Prostate gland (tissue), 2 donors: ENCODE results near the gene SPINK2.

ENCODE experiments used
- CTCF ChIP-seq, 4 experiments: fragments of 200-600 bp in 2 of 4; fragments of 450-650 bp in 2 of 4; sonication (generic) in 2 of 4; IDR thresholded peaks; 1 replicate in 3 of 4; 2 replicates in 1 of 4; pipeline ENCODE4 v1.5.1; 2016 to 2019; ENCODE audit warnings: antibody characterized with exemption in 4 of 4, mild to moderate bottlenecking in 2 of 4, moderate library complexity in 2 of 4
- POLR2A ChIP-seq: fragments of 450-650 bp; IDR thresholded peaks from one replicate; pipeline ENCODE4 v1.6.1; 2016; ENCODE audit warnings: antibody characterized with exemption, mild to moderate bottlenecking
- POLR2AphosphoS5 ChIP-seq: sonication (generic); formaldehyde crosslinking; IDR thresholded peaks from one replicate; pipeline ENCODE4 v1.6.1; 2017; ENCODE audit warnings: antibody characterized with exemption

- TF ChIP-seq POLR2AphosphoS5 (no peak), CTCF (IDR thresholded peaks at IDR 0.05) (no peak), POLR2A (no peak)
These were observed 33.4 kb downstream of the SPINK2 start for GRCh38 chr4:56788081-56788480.
